GM23338 (cell line): ENCODE results near the gene ZNF844. TPM values are rescaled to one million over a fixed set of nuclear protein-coding genes. Genes with fewer than 3 reads are reported as not detected.

Experiments used
- ATAC-seq: fragments of 200-7000 bp; cut with Tn5 transposase; 3 replicates; pipeline ENCODE4 v1.9.1; 2020
- DNase-seq: peaks from one replicate; pipeline ENCODE4 v3.0.0-alpha.2; 2015; ENCODE audit warnings: low spot score
- H2AFZ ChIP-seq: fragments of 200-600 bp; sonication (generic); 2 replicates; pipeline ENCODE4 v1.8.0; 2016; ENCODE audit warnings: antibody characterized with exemption, mild to moderate bottlenecking, moderate library complexity
- H3F3A ChIP-seq: fragments of 200-600 bp; sonication (generic); replicated peaks from 2 replicates; pipeline ENCODE4 v1.8.0; 2017; ENCODE audit warnings: antibody characterized with exemption, mixed run types, low read depth
- H3K27ac ChIP-seq: fragments of 200-600 bp; sonication (generic); 2 replicates; pipeline ENCODE4 v1.6.1; 2016; ENCODE audit warnings: low read depth
- H3K27me3 ChIP-seq: fragments of 200-600 bp; sonication (generic); 2 replicates; pipeline ENCODE4 v1.8.0; 2016; ENCODE audit warnings: mild to moderate bottlenecking, mixed run types, moderate library complexity; ENCODE audit not compliant: insufficient read depth
- H3K36me3 ChIP-seq: fragments of 200-600 bp; sonication (generic); 2 replicates; pipeline ENCODE4 v1.8.0; 2016; ENCODE audit warnings: mild to moderate bottlenecking; ENCODE audit not compliant: insufficient read depth
- H3K4me1 ChIP-seq: fragments of 200-600 bp; sonication (generic); 2 replicates; pipeline ENCODE4 v1.8.0; 2016; ENCODE audit warnings: mild to moderate bottlenecking, moderate library complexity; ENCODE audit not compliant: insufficient read depth
- H3K4me2 ChIP-seq: fragments of 200-600 bp; sonication (generic); 2 replicates; pipeline ENCODE4 v1.7.1; 2017; ENCODE audit warnings: mixed run types
- H3K4me3 ChIP-seq: fragments of 200-600 bp; sonication (generic); 2 replicates; pipeline ENCODE4 v1.6.1; 2016; ENCODE audit warnings: mixed run types
- H3K79me2 ChIP-seq: fragments of 200-600 bp; sonication (generic); replicated peaks from 2 replicates; pipeline ENCODE4 v1.8.0; 2017; ENCODE audit warnings: mild to moderate bottlenecking; ENCODE audit not compliant: insufficient read depth
- H3K9me2 ChIP-seq: fragments of 200-600 bp; sonication (generic); 2 replicates; pipeline ENCODE4 v1.8.0; 2017; ENCODE audit not compliant: insufficient read depth
- H4K20me1 ChIP-seq: fragments of 200-600 bp; sonication (generic); replicated peaks from 2 replicates; pipeline ENCODE4 v1.8.0; 2017; ENCODE audit warnings: mild to moderate bottlenecking; ENCODE audit not compliant: insufficient read depth
- H3K27ac Mint-ChIP-seq: 2 replicates; pipeline ENCODE4 v1.8.0; 2020; ENCODE audit warnings: inconsistent platforms, mild to moderate bottlenecking, moderate library complexity, mixed read lengths
- H3K27me3 Mint-ChIP-seq: 3 replicates; pipeline ENCODE4 v1.8.0; 2022; ENCODE audit warnings: low read depth, mild to moderate bottlenecking, moderate library complexity, mixed read lengths, inconsistent platforms; ENCODE audit not compliant: insufficient read depth, poor library complexity
- H3K36me3 Mint-ChIP-seq: 3 replicates; pipeline ENCODE4 v1.8.0; 2021; ENCODE audit warnings: low read depth, mild to moderate bottlenecking, inconsistent platforms, moderate library complexity, mixed read lengths
- H3K4me1 Mint-ChIP-seq: 3 replicates; pipeline ENCODE4 v1.8.0; 2020; ENCODE audit warnings: mild to moderate bottlenecking, inconsistent platforms, mixed read lengths
- H3K4me3 Mint-ChIP-seq: 3 replicates; pipeline ENCODE4 v1.8.0; 2021; ENCODE audit warnings: moderate library complexity, mild to moderate bottlenecking, inconsistent platforms, mixed read lengths
- H3K9me3 Mint-ChIP-seq: 3 replicates; pipeline ENCODE4 v1.8.0; 2020; ENCODE audit warnings: moderate library complexity, mild to moderate bottlenecking, inconsistent platforms, mixed read lengths
- CTCF ChIP-seq, 2 experiments: fragments of 200-600 bp in 1 of 2; sonication (generic) in 1 of 2; conservative IDR thresholded peaks; 2 replicates each; pipeline versions ENCODE4 v1.5.1 to v1.6.1; 2016 to 2017; ENCODE audit warnings: antibody characterized with exemption in 2 of 2, low read depth in 2 of 2, mild to moderate bottlenecking in 2 of 2, moderate library complexity in 1 of 2
- ETS1 ChIP-seq: IDR thresholded peaks from 2 replicates; pipeline ENCODE4 v1.6.1; 2016; ENCODE audit warnings: antibody characterized with exemption
- EZH2 ChIP-seq: fragments of 200-600 bp; sonication (generic); IDR thresholded peaks from one replicate; pipeline ENCODE4 v1.8.0; 2017; ENCODE audit warnings: antibody characterized with exemption, mild to moderate bottlenecking, low read depth; ENCODE audit not compliant: unreplicated experiment
- NANOG ChIP-seq: IDR thresholded peaks from 2 replicates; pipeline ENCODE4 v1.6.1; 2016; ENCODE audit warnings: antibody characterized with exemption, borderline replicate concordance
- POLR2AphosphoS5 ChIP-seq: IDR thresholded peaks from 2 replicates; pipeline ENCODE4 v1.6.1; 2016; ENCODE audit warnings: antibody characterized with exemption, low read depth
- ZNF331 ChIP-seq: fragments of 250-450 bp; sonication (Bioruptor Pico); IDR thresholded peaks from 2 replicates; pipeline ENCODE4 v1.5.0; 2020; ENCODE audit warnings: low read depth, mild to moderate bottlenecking, moderate library complexity
- polyA plus RNA-seq: library from polyadenylated mRNA; unstranded; fragments of >200 nt; fragmentation: Nextera tagmentation; extraction: Ambion mirVana; gene quantifications from 2 replicates; pipeline ENCODE4 v1.2.1, GENCODE V29; 2016
- total RNA-seq: library from RNA; depleted of rRNA; stranded (reverse); fragments of >200 nt; shearing (Covaris generic); gene quantifications from 2 replicates; pipeline ENCODE4 v1.2.3, GENCODE V29; 2014

The ZNF844 gene
- total and polyA plus RNA-seq, 2 experiments from 2014 or later, result 2.1 to 10.5 TPM

- peaks cover 91% of the 10 kb centered on the region for H3K9me3 Mint-ChIP-seq
- H3K27me3 ChIP-seq, result peaks cover 4% of the 10 kb centered on the region; the same call in 1 of the 2 replicates
- H3K4me2 ChIP-seq, result peak within 1 kb of the TSS; percentile 90
- peaks cover 3% of the 10 kb centered on the region for H3K27me3 Mint-ChIP-seq
- H3K4me1 ChIP-seq, result peaks cover 13% of the 10 kb centered on the region; the same call in 1 of the 2 replicates
- H3K36me3 ChIP-seq, result peaks cover 13% of the 10 kb centered on the region
- H3K36me3 Mint-ChIP-seq, result peaks cover 42% of the 10 kb centered on the region
- H3K4me1 Mint-ChIP-seq, result no peaks in the 10 kb centered on the region
- TF ChIP-seq POLR2AphosphoS5 (peak; percentile 100), ZNF331 (CRISPR knock-in tag) (no peak), ETS1 (peak; percentile 61), CTCF (conservative IDR thresholded peaks at IDR 0.05; ENCODE audit: low read depth in 2 of 2) (peak; percentile 13 to 20; a peak in 3 of 4 replicates)
- H3K4me3 ChIP-seq, result peak within 1 kb of the TSS; percentile 99
- H3F3A ChIP-seq, result peaks cover 18% of the 10 kb centered on the region
- DNase-seq, result peak; percentile 99
- peak within 1 kb of the TSS; percentile 69 for H2AFZ ChIP-seq
- ATAC-seq, result peak; percentile 95
- peak within 1 kb of the TSS; percentile 41; the same call in 2 of the 3 replicates for H3K4me3 Mint-ChIP-seq
- H3K27ac ChIP-seq, result peak within 1 kb of the TSS; percentile 94
- H3K9me2 ChIP-seq, result no peaks in the 10 kb centered on the region
- H3K27ac Mint-ChIP-seq, result no peak within 1 kb of the TSS
- peaks cover 33% of the 10 kb centered on the region for H3K79me2 ChIP-seq
- H4K20me1 ChIP-seq, result no peaks in the 10 kb centered on the region
Observed at GRCh38 chr19:12052497-12053169, 11.9 kb upstream of the ZNF844 start, which contains the start of gene ZNF878. Gene ZNF878, minus strand, starts transcription at chr19:12052961. Its CDS starts 160 bp downstream, at chr19:12052801.

GRCh38 chr19:12055784-12056183 lies 8.7 kb upstream of the ZNF844 start:
- Histone ChIP-seq H3K4me1 (0 out of 2 replicates have a peak, but pooled peaks cover 4% of the 10 kb centered on the region), H3K27ac (no peak overlapping the region), H3K79me2 (peaks cover 8% of the 10 kb centered on the region), H3F3A (peaks cover 19% of the 10 kb centered on the region; the same call in 1 of the 2 replicates), H3K36me3 (no peaks in the 10 kb centered on the region), H3K4me3 (no peak overlapping the region), H3K4me2 (no peak overlapping the region), H4K20me1 (no peaks in the 10 kb centered on the region), H3K9me2 (no peaks in the 10 kb centered on the region), H3K27me3 (peaks cover 4% of the 10 kb centered on the region; the same call in 1 of the 2 replicates), H2AFZ (no peak overlapping the region)
- DNase-seq (no peak), ATAC-seq (no peak)
- H3K36me3 Mint-ChIP-seq, result peaks cover 46% of the 10 kb centered on the region
- H3K27me3 Mint-ChIP-seq, result no peaks in the 10 kb centered on the region
- H3K4me3 Mint-ChIP-seq, result no peak overlapping the region
- no peak for TF ChIP-seq NANOG
- no peak for TF ChIP-seq ETS1
- TF ChIP-seq CTCF (conservative IDR thresholded peaks at IDR 0.05; ENCODE audit: low read depth in 2 of 2), result no peak
- no peak for TF ChIP-seq EZH2
- peaks cover 92% of the 10 kb centered on the region for H3K9me3 Mint-ChIP-seq
- no peak overlapping the region for H3K27ac Mint-ChIP-seq
- no peaks in the 10 kb centered on the region for H3K4me1 Mint-ChIP-seq
